K562 (cell line): ENCODE results near the gene R3HDM2.

Experiments
- HMG20B ChIP-seq: fragments of 250-450 bp; sonication (Bioruptor Pico); IDR thresholded peaks from 2 replicates; pipeline ENCODE4 v1.5.0; 2021; ENCODE audit warnings: mild to moderate bottlenecking
- RNF219 ChIP-seq: fragments of 250-450 bp; sonication (Bioruptor Pico); IDR thresholded peaks from 2 replicates; pipeline ENCODE4 v1.5.0; 2022; ENCODE audit warnings: mild to moderate bottlenecking

- TF ChIP-seq HMG20B (CRISPR knock-in tag), result no peak
- TF ChIP-seq RNF219 (CRISPR knock-in tag), result no peak
Measured at GRCh38 chr12:57452937-57453509, 22.2 kb upstream of the R3HDM2 start.
